Measurements from ENCODE around the gene USP25.

DNA sequence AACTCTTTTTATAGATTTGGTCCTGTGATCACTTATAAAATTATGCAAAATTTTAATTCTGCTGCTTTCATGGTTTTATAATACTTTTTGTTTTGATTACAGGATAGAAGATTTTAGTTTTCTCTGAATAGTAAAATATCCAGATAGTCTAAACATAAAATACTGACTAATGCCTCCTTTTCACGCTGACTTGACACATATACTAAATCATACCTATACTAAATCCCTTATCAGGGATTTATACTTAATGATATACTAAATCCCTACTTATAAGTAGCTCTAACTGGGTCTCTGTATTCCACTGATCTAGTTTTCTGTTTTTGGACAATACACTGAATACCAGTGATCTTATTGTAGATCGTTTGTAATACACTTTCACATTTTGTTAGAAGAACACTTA lies 128.0 kb downstream of the USP25 start:
- no peak for TF ChIP-seq CTCF (IDR thresholded peaks at IDR 0.05)
- no peak for TF ChIP-seq POLR2AphosphoS5 (IDR thresholded peaks at IDR 0.05)
- TF ChIP-seq POLR2A (IDR thresholded peaks at IDR 0.05), result no peak

Measured in breast epithelium (tissue), 3 donors.